Stimulated activated CD8-positive, alpha-beta memory T cell treated with anti-CD3 and anti-CD28 coated beads, Interleukin-12 subunit alpha, Interleukin-12 subunit beta, amount 100 ng/mL, for 24 hours (primary cell): ENCODE measurements around the gene ZNF680.
"Not testable (repeated sequence)": the region's sequence is repeated elsewhere in the genome, so short reads cannot be mapped to it uniquely, and the experiment has no call there.

ENCODE experiments used
- DNase-seq: peaks from one replicate; pipeline ENCODE4 v3.0.0-alpha.2; 2020; ENCODE audit errors: extremely low read depth

Gene ZNF680

DNA sequence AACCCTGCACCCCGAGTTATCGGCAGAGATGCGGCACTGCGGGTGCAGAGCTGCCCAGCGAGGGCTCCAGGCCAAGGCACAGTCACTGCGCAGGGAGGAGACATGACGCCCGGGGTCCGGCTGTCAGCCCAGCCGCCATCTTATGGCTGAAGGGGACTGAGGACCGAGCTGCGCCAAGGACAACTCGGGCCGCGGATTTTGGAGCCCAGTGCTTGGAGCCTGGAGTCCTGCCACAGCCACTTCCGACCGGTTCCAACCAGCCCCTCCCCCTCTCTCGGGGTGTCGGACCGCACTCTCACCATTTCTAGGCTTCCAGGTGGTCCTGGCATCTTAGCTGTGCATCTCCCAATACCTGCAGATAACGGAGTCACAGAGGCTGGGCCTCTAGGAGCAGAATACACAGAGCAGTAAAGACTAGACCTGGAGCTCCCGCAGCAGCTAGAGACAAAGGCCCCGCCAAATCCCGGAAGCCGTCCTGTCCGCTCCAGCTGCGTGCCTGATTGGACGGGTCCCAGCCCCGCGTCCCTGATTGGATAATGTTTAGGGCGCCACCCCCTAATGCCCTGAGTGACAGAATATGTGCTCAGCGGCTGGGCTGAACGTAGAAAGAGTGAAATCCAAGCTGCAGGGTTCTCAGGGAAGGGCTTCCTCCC is at the start of gene ZNF680:
Gene ZNF680, minus strand, starts transcription at position 446 of the 653 bp plus-strand sequence. Its CDS starts 117 bp downstream, at position 329.
- peak; percentile 80 for DNase-seq

- DNase-seq = no peak
Measured at GRCh38 chr7:64612452-64612851, 49.6 kb upstream of the ZNF680 start.

- no peak for DNase-seq
Measured at GRCh38 chr7:64611717-64612116, 48.8 kb upstream of the ZNF680 start.

- DNase-seq = no peak
Measured at GRCh38 chr7:64610997-64611396, 48.1 kb upstream of the ZNF680 start.

DNA sequence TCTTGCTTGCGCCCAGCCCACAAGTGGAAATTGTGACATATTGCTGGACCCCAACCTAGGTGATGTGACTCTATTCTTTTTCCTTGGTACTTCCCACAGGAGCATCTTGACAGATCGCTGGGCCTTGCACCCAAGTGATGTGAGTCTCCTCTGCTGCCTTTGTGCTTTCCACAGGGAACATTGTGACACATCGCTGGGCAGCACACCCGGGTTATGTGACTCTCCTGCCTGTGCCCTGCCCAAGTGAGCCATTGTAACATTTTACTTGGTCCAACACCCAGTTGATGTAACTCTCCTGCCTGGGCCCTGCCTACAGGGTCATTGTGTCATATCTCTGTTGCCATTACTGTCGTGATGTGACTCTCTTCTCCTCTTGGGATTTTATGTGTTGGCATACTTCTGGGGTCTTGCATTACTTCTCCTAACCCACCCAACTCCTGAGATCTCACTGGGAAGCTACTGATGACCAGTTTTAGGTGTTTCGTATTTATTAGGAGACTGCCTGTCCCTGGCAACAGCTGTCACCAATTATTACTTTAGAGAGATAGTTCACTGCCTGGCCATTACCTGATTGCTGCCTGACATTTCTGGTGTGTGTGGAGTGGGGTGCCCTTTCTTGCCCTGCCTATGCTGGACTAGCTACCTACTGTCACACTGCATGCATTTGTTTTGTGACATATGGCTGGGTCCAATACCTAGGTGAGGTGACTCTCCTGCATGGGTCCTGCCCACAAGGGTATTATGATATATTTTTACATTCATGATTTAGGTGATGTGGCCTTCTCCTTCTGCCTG is 45.4 kb upstream of the ZNF680 start:
- no peak for DNase-seq

DNA sequence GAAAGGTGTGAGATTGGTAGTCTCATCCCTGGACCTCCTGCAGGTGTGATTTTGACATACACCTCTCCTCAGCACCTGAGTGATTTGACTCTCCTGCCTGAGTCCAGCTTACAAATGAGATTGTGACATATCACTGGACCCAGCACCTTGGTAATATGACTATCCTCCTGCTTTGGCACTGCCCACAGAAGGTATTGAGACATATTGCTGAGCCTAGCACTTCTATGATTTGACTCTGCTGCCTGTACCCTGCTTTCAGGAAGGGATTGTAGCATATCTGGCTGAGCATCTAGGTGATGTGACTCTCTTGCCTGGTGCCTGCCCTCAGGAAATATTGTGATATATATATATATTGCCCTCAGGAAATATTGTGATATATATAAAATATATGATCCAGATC is 43.5 kb upstream of the ZNF680 start:
- no peak for DNase-seq

DNA sequence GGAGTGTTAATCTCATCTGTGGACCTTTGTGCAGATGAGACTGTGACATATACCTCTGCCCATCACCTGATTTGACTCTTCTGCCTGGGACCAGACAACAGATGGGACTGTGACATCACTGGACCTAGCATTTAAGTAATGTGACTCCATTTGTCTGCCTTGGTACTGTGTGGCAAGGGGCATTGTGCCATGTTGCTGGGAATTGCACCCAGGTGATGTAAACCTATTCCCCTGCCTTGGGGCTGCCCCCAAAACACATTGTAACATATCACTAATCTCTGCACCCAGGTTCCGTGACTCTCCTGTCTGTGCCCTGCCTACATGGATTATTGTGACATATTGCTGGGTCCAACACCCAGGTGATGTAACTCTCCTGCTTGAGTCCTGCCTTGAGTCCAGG is 40.4 kb upstream of the ZNF680 start:
- DNase-seq = no peak

DNA sequence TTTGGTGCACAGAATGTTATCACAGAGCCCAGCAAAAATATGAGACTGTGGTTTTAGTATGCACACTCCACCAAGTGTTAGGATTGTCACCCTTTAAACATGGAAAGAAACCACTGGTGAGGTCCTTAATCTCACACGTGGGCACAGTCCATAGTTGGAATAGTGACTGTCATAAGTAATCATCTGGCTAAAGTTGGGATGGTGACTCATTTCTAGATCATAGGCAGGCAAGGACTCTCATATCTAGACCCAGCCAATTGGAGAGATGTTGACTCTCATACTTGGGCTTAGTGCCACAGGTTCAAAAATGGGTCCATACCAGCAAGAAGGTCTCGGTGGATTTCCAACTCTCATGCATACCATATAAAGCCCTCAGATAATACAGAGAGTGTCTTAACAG is 39.6 kb upstream of the ZNF680 start:
- DNase-seq = no peak

DNA sequence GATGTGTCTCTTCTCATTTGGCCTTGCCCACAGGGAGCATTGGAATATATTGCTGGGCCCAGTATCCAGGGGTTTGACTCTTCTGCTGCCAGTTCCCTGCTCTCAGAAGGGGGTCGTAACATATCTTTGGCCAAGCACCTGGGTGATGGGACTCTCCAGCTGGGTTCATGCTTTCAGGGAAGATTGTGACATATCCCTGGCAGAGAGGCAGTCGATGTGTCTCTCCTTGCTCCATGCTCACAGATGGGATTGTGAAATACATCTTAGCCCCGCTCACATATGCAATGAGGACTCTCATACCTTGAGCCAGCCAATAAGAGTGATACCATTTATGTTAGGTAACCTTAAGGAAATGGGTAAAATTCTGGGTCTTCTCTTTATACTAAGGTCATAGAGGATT is 39.2 kb upstream of the ZNF680 start:
- no peak for DNase-seq

DNA sequence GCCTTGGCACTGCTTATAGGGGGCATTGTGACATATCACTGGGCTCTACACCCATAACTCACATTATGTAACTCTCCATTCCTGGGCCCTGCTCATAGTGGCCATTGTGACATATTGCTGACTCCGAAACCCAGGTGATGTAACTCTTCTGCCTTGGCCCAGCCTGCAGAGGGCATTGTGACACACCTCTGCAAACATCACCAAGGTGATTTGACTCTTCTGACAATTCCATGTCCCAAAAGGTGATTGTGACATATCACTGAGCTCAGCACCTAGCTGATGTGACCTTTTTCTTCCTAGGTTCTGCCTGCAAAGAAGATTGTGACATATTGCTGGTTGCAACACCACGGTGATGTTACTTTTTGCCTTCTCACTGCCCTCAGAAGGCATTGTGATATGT is 36.5 kb upstream of the ZNF680 start:
- DNase-seq = no peak

- DNase-seq = no peak
Measured at GRCh38 chr7:64590971-64591370, 28.1 kb upstream of the ZNF680 start.

- no peak for DNase-seq
Measured at GRCh38 chr7:64581926-64582894, 19.3 kb upstream of the ZNF680 start.

- no peak for DNase-seq
Measured at GRCh38 chr7:64581391-64581790, 18.5 kb upstream of the ZNF680 start.

DNA sequence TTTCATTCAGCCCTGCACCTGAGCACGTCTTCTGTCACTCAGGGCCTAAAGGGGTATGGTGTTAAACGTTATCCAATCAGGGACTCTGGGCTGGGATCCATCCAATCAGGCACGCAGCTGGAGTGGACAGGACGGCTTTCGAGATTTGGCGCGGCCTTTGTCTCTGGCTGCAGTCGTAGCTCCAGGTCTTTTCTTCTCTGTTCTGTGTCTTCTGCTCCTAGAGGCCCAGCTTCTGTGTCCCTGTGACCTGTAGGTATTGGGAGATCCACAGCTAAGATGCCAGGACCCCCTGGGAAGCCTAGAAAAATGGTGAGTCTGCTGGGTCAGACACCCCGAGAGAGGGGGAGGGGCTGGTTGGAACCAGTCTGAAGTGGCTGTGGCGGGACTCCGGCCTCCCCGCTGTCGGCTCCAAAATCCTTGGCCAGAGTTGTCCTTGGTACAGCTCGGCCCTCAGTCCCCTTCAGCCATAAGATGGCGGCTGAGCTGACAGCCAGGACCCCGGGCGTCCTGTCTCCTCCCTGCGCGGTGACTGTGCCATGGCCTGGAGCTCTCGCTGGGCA is 11.7 kb upstream of the ZNF680 start:
- no peak for DNase-seq

DNA sequence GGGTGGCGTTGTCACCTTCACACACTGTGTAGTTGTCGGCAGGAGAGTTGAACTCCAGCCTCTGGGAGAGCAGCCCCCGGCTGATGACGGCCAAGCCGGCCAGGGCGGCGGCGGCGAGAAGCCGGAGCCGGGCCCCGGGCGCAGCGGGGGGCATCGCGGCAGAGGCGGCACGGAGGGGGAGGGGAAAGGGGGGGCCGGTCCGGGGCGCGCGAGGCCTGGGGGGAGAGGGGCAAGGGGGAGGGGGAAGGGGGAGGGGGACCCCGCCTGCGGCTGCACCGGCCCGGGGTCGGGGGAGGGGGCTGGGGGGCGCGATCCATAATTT is 7.4 kb upstream of the ZNF680 start:
- DNase-seq = not testable (repeated sequence)

- not testable (repeated sequence) for DNase-seq
Measured at GRCh38 chr7:64569372-64570283, 6.8 kb upstream of the ZNF680 start.

DNA sequence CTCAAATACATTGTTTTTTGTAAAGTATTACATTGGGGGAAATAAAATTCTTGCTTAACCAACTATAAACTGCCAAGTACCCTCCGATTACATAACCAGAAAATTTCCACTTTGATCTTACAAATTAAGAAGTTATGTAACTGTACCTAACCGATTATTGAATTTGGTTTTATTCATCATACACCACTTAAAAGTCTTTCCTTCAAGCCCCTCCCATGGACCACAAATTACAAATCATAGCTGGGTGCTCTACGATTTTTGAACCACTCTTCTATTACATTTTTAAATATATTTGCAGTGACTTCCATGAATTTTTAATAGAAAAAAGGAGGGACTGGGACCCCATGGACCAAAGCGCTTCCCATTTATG is 630 bp downstream of the ZNF680 start:
- DNase-seq = no peak

DNA sequence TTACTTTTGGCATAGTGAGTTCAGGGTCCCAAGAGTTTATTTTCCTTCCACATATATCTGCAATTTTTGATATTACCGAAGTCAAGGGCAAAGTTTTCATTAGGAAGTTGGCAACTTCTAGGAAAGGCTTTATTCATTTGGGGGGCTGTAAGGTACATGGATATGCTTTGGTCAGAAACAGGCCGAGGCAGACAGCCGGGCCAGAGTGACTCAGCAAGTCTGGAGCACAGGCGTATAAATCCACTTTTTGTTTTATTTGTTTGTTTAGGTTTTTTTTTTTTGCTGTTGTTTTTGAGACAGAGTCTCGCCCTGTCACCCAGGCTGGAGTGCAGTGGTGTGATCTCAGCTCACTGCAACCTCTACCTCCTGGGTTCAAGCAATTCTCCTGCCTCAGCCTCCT is 3.7 kb downstream of the ZNF680 start:
- DNase-seq = no peak

GRCh38 chr7:64558781-64559180 is 4.1 kb downstream of the ZNF680 start:
- DNase-seq = no peak

- DNase-seq = no peak
Measured at GRCh38 chr7:64558323-64558705, 4.6 kb downstream of the ZNF680 start.
